Measurements from ENCODE around the gene SPTBN1. TPM values are rescaled to one million over a fixed set of nuclear protein-coding genes. Genes with fewer than 3 reads are reported as not detected.

SPTBN1 gene
- total RNA-seq, 4 donors from 2014 or later, result 132 to 239 (median 195) TPM

DNA sequence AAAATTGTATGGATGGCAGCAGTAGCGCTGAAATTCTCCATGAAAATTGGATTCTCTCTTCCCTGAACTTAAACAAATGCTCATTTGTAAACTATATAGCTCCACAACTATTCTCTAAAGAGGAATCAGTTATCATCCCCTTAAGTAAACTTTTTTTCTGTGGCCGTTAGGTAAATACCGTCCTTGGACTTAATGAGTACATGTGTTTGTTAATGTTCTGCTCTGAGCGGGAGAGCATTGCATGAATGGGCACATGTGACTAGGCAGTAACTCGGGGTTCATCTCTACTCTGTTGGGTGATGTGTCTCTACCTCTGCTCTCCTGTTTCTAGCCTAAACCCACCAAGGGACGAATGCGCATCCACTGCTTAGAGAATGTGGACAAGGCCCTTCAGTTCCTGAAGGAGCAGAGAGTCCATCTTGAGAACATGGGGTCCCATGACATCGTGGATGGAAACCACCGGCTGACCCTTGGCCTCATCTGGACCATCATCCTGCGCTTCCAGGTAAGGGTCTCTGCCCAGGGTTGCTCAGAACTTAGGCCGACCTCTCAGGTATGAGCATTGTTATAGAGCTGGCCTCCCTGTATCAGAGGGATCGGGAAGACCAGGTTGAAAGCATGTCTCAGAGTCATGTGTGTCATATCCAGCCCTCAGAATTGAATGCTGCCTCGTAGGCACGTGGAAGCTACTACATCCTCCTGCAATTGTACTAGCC is 155.9 kb downstream of the SPTBN1 start:
- intact Hi-C loops (cut with DNase I; ENCODE audit: low total_unique reads), result no loop called here

DNA sequence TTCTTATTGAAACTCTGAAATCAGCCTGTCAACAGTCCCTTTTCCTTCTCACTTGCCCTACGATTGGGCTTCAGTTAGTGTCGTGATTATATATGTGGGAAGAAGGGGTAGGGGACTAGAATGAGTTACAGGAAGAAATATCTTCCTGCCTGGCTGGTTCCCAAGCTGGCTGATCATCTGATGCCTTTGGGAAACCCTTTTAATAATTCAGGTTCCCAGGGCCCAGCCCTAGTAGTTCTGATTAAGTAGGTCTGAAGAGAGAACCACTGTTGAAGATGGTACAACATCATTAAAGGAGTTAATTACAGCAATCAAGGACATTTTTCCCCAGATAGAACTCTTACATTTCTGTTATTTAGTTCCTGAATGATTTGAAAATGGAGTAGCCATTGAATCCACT is 157.3 kb downstream of the SPTBN1 start:
- no peak overlapping the region for H3K4me3 ChIP-seq (ENCODE audit: low read depth, poor library complexity, severe bottlenecking)
- WGBS, 2 donors, result 61 to 70% methylated on average over 2 of the region's 2 CpGs
- TF ChIP-seq, protein P1, sequence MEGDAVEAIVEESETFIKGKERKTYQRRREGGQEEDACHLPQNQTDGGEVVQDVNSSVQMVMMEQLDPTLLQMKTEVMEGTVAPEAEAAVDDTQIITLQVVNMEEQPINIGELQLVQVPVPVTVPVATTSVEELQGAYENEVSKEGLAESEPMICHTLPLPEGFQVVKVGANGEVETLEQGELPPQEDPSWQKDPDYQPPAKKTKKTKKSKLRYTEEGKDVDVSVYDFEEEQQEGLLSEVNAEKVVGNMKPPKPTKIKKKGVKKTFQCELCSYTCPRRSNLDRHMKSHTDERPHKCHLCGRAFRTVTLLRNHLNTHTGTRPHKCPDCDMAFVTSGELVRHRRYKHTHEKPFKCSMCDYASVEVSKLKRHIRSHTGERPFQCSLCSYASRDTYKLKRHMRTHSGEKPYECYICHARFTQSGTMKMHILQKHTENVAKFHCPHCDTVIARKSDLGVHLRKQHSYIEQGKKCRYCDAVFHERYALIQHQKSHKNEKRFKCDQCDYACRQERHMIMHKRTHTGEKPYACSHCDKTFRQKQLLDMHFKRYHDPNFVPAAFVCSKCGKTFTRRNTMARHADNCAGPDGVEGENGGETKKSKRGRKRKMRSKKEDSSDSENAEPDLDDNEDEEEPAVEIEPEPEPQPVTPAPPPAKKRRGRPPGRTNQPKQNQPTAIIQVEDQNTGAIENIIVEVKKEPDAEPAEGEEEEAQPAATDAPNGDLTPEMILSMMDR (IDR thresholded peaks at IDR 0.05), result no peak
- TF ChIP-seq POLR2A (IDR thresholded peaks at IDR 0.05), result no peak
- no peak for DNase-seq (ENCODE audit: low spot score in 2 of 2)
- intact Hi-C loops (cut with DNase I; ENCODE audit: low total_unique reads), result no loop called here

More for the DNA sequence above, 155.9 kb downstream of the SPTBN1 start:
- WGBS, 2 donors, result 96 to 97% methylated on average over 14 of the region's 14 CpGs
- DNase-seq (ENCODE audit: low spot score in 2 of 2), result no peak
- TF ChIP-seq POLR2A (IDR thresholded peaks at IDR 0.05), result no peak
- TF ChIP-seq, protein P1 (IDR thresholded peaks at IDR 0.05), result no peak
- H3K4me3 ChIP-seq (ENCODE audit: low read depth, poor library complexity, severe bottlenecking), result no peak overlapping the region

DNA sequence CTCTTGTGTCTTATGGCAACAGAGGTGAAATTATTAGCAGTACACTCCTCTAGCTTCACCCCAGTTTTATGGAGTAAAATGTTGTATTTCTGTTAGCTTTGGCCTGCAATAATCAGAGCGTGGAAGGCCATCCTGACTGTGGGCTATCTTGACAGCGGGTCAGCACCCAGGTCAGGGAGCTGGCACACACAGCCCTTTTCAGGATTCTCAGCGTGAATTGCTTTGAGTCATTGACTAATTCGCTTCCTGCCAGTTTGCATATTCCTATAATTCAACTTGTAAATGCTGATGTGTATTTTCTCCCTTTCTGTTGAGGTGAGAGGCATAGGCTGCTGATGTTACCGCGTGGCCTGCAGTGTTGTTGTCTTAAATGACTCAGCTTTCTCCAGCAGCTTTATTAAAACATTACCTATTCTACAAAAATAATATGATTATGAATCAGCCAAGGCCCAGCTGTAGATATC is 157.7 kb downstream of the SPTBN1 start:
- TF ChIP-seq, protein P1 (IDR thresholded peaks at IDR 0.05), result no peak
- TF ChIP-seq POLR2A (IDR thresholded peaks at IDR 0.05), result no peak
- WGBS, 2 donors, result 73 to 79% methylated on average over 6 of the region's 6 CpGs
- H3K4me3 ChIP-seq (ENCODE audit: low read depth, poor library complexity, severe bottlenecking), result no peak overlapping the region
- DNase-seq (ENCODE audit: low spot score in 2 of 2), result no peak
- intact Hi-C loops (cut with DNase I; ENCODE audit: low total_unique reads), result no loop called here

DNA sequence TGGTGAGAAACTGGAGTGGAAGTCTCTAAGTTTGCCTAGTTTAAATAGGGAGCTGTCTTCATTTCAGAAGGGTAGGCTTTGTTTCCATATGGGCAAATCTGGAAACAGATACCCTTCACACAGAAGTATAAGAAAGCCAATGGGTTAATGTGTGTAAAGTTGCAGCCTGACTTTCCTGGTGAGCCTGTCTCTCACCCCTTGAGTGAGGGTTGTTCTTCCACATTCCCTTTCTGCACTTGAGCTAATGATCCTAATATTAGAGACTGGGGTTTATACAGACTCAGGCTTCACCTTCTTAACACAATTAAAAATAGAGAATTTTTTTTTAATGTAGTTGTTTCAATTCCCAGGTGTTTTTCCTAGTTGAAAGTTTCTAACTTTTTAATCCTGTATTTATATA is 158.7 kb downstream of the SPTBN1 start:
- H3K4me3 ChIP-seq (ENCODE audit: low read depth, poor library complexity, severe bottlenecking), result no peak overlapping the region
- TF ChIP-seq, protein P1 (IDR thresholded peaks at IDR 0.05), result no peak
- TF ChIP-seq POLR2A (IDR thresholded peaks at IDR 0.05), result no peak
- no peak for DNase-seq (ENCODE audit: low spot score in 2 of 2)
- intact Hi-C loops (cut with DNase I; ENCODE audit: low total_unique reads), result no loop called here

DNA sequence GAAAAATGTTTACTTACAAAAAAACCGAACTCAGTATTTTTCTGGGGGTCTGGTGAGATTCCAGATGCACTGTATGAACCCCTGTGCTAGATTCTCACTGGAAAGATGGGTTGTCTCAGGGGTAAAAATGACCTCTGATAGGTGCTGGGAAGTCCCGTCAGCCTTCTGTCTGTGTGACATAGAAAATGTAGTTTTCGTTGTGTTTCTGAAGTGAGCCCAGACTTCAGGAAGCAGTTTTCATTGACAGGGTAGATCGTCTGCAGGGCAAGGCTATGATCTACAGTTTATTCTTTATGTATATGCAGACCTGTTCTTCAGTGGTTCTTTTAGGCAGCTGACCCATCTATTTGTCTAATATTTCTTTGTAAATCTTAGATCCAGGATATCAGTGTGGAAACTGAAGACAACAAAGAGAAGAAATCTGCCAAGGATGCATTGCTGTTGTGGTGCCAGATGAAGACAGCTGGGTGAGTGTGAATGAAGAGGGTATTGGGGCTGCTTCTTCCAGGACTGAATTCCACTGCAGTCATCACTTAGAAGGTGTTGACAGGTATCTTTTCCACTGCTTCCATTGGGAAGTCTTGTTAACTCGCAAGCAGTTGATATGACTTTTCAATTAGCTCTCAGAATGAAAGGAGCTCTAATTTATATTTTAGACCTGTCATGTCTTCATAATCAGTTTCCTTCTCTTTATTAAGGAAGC is 159.9 kb downstream of the SPTBN1 start:
- intact Hi-C loops (cut with DNase I; ENCODE audit: low total_unique reads), result no loop called here
- WGBS, 2 donors, result 88 to 94% methylated on average over 5 of the region's 5 CpGs
- no peak for DNase-seq (ENCODE audit: low spot score in 2 of 2)
- TF ChIP-seq, protein P1 (IDR thresholded peaks at IDR 0.05), result no peak
- no peak for TF ChIP-seq POLR2A (IDR thresholded peaks at IDR 0.05)
- no peak overlapping the region for H3K4me3 ChIP-seq (ENCODE audit: low read depth, poor library complexity, severe bottlenecking)
